ENCODE data around the gene JADE1. TPM values are rescaled to one million over a fixed set of nuclear protein-coding genes. Genes with fewer than 3 reads are reported as not detected.

The JADE1 gene
- polyA plus RNA-seq, 1 of the 3 experiments (the other 2 are of a cell fraction) = 9.1 TPM

DNA sequence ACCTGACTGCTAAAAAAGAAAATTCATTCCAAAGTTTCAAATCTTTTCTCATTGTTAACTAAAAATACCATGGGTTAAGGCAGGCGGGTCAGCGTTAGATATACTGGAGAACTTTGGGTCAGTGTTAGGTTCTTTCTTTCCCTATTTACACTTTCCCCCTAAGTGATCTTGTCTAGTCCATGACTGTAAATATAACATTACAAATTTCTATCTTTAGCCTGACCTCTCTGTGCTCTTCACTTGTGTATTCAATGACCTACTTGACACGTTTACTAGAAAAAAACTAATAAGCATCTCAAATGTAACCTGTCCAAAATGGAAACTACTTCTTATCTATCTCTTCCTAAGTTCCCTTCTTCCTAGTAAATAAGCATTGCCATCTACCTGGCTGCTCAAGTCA lies 95.3 kb downstream of the JADE1 start:
- Histone ChIP-seq H3K4me1 (ENCODE audit: control insufficient read depth in 1 of 2, insufficient read depth in 2 of 2, low read depth in 1 of 2, low read length in 1 of 2) (no peaks in the 10 kb centered on the region), H3K9me2 (no peaks in the 10 kb centered on the region), H3K79me2 (ENCODE audit: insufficient read depth) (no peaks in the 10 kb centered on the region), H3K4me2 (no peak overlapping the region), H3K9ac (no peak overlapping the region), H3K9me3 (no peaks in the 10 kb centered on the region), H3K27ac (ENCODE audit: low read depth in 2 of 2, low read length in 1 of 2) (no peak overlapping the region), H4K20me1 (ENCODE audit: insufficient read depth) (no peaks in the 10 kb centered on the region), H3K27me3 (ENCODE audit: insufficient read depth) (no peaks in the 10 kb centered on the region), H3K4me3 (ENCODE audit: low read depth in 2 of 2, low read length in 1 of 2) (no peak overlapping the region), H2AFZ (ENCODE audit: low read depth) (no peak overlapping the region), H3K36me3 (replicated peaks in 1 of 2; ENCODE audit: control insufficient read depth in 1 of 2, insufficient read depth in 2 of 2, low read length in 1 of 2) (no peaks in the 10 kb centered on the region), H3F3A (replicated peaks; ENCODE audit: insufficient read depth) (peaks cover 4% of the 10 kb centered on the region)
- ChIA-PET POLR2A (no interaction called here), CTCF (no interaction called here)
- TF ChIP-seq GABPA (IDR thresholded peaks at IDR 0.05; ENCODE audit: low read depth) (no peak), USF2 (IDR thresholded peaks at IDR 0.05; ENCODE audit: borderline replicate concordance, low read depth, low read length) (no peak), TCF12 (IDR thresholded peaks at IDR 0.05) (no peak), GATA2 (CRISPR knock-in tag; IDR thresholded peaks at IDR 0.05) (no peak), TEAD4 (IDR thresholded peaks at IDR 0.05; ENCODE audit: borderline replicate concordance, insufficient read depth) (no peak), YY1 (IDR thresholded peaks at IDR 0.05; ENCODE audit: low read depth) (no peak), FOXM1 (IDR thresholded peaks at IDR 0.05; ENCODE audit: low read depth) (no peak), MEF2A (IDR thresholded peaks at IDR 0.05; ENCODE audit: borderline replicate concordance, low read depth) (no peak), RAD21 (IDR thresholded peaks at IDR 0.05; ENCODE audit: low read length) (no peak), CTCF (IDR thresholded peaks at IDR 0.05) (no peak), RFX5 (IDR thresholded peaks at IDR 0.05; ENCODE audit: low read length) (no peak), EP300 (IDR thresholded peaks at IDR 0.05; ENCODE audit: borderline replicate concordance in 1 of 2, low read depth in 1 of 2, low read length in 1 of 2) (no peak)
- TF ChIP-seq, protein P1, sequence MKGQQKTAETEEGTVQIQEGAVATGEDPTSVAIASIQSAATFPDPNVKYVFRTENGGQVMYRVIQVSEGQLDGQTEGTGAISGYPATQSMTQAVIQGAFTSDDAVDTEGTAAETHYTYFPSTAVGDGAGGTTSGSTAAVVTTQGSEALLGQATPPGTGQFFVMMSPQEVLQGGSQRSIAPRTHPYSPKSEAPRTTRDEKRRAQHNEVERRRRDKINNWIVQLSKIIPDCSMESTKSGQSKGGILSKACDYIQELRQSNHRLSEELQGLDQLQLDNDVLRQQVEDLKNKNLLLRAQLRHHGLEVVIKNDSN (IDR thresholded peaks at IDR 0.05; ENCODE audit: borderline replicate concordance, low read depth) = no peak
- DNase-seq = no peak
- 99% methylated on average over 3 of the region's 3 CpGs for WGBS (ENCODE audit: low lambda C conversion rate)

DNA sequence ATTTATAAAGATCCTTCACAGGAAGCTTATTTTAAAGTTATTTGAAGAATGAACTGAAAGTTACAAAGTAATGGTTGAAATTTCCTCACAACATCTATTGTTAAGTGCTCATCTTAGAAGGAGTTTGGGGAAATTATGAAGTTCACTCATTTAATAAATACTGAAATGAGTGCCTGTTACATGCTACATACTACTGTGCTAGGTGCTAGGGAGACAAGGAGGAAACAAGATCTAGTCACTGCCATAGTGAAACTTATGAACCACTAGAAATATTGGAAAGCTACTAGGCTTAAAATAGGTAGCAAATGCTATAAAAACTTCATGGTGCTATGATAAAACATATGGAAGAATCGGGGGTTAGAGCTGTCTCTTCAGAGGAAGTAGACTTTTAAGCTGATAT lies 97.1 kb downstream of the JADE1 start:
- Histone ChIP-seq H4K20me1 (ENCODE audit: insufficient read depth) (no peaks in the 10 kb centered on the region), H3K27me3 (ENCODE audit: insufficient read depth) (no peaks in the 10 kb centered on the region), H3K9me3 (no peaks in the 10 kb centered on the region), H3K27ac (ENCODE audit: low read depth in 2 of 2, low read length in 1 of 2) (no peak overlapping the region), H3K9me2 (no peaks in the 10 kb centered on the region), H3K4me2 (no peak overlapping the region), H3K36me3 (replicated peaks in 1 of 2; ENCODE audit: control insufficient read depth in 1 of 2, insufficient read depth in 2 of 2, low read length in 1 of 2) (no peaks in the 10 kb centered on the region), H3F3A (replicated peaks; ENCODE audit: insufficient read depth) (peaks cover 4% of the 10 kb centered on the region), H3K79me2 (ENCODE audit: insufficient read depth) (no peaks in the 10 kb centered on the region), H3K9ac (no peak overlapping the region), H3K4me1 (ENCODE audit: control insufficient read depth in 1 of 2, insufficient read depth in 2 of 2, low read depth in 1 of 2, low read length in 1 of 2) (no peaks in the 10 kb centered on the region), H3K4me3 (ENCODE audit: low read depth in 2 of 2, low read length in 1 of 2) (no peak overlapping the region), H2AFZ (ENCODE audit: low read depth) (no peak overlapping the region)
- CTCF ChIA-PET = no interaction called here
- WGBS (ENCODE audit: low lambda C conversion rate) = 94% methylated on average over 1 of the region's 1 CpG
- DNase-seq = no peak
- POLR2A ChIA-PET = no interaction called here
- TF ChIP-seq SIN3A (IDR thresholded peaks at IDR 0.05; ENCODE audit: borderline replicate concordance, low read depth, low read length) (no peak), RFX5 (IDR thresholded peaks at IDR 0.05; ENCODE audit: low read length) (no peak), TCF12 (IDR thresholded peaks at IDR 0.05) (no peak), SMC3 (IDR thresholded peaks at IDR 0.05; ENCODE audit: low read depth, low read length) (no peak), FOXJ3 (CRISPR knock-in tag; IDR thresholded peaks at IDR 0.05) (no peak), MAX (IDR thresholded peaks at IDR 0.05; ENCODE audit: low read depth) (no peak), REST (IDR thresholded peaks at IDR 0.05; ENCODE audit: low read depth, low read length) (no peak), TAF1 (IDR thresholded peaks at IDR 0.05; ENCODE audit: borderline replicate concordance, low read depth, low read length) (no peak), NRF1 (IDR thresholded peaks at IDR 0.05; ENCODE audit: low read depth, low read length) (no peak), RCOR1 (IDR thresholded peaks at IDR 0.05; ENCODE audit: low read length) (no peak), RAD21 (IDR thresholded peaks at IDR 0.05; ENCODE audit: low read length) (no peak), ELF1 (IDR thresholded peaks at IDR 0.05) (no peak), YY1 (IDR thresholded peaks at IDR 0.05; ENCODE audit: low read depth) (no peak), MXI1 (IDR thresholded peaks at IDR 0.05; ENCODE audit: low read depth, low read length) (no peak), GABPA (IDR thresholded peaks at IDR 0.05; ENCODE audit: low read depth) (no peak), MEF2A (IDR thresholded peaks at IDR 0.05; ENCODE audit: borderline replicate concordance, low read depth) (no peak)

Measured in SK-N-SH (cell line).